ENCODE measurements around the gene RAET1E.
A peak's percentile ranks its signal among the peaks of the same experiment; 100 is the strongest.
"Not testable (repeated sequence)": the region's sequence is repeated elsewhere in the genome, so short reads cannot be mapped to it uniquely, and the experiment has no call there.

The RAET1E gene

GRCh38 chr6:149935246-149935645 lies 37.3 kb upstream of the RAET1E start:
- H3K4me3 ChIP-seq (ENCODE audit: low read depth, low read length), result no peak overlapping the region
- POLR2A ChIA-PET, result no interaction called here
- TF ChIP-seq CTCF (IDR thresholded peaks at IDR 0.05; ENCODE audit: insufficient read depth, low read length, missing control alignments), result no peak
- CTCF ChIA-PET, result interaction anchor here (0.7 to 2.5 kb wide), 8 partner anchors 11 to 880 kb away, joined by 3 to 37 read pairs (median 4); no protein-coding TSS in a partner anchor
- no peak for DNase-seq (ENCODE audit: low read depth, low spot score)

GRCh38 chr6:149934249-149935156 lies 36.6 kb upstream of the RAET1E start:
- DNase-seq (ENCODE audit: low read depth, low spot score), result no peak
- POLR2A ChIA-PET, result no interaction called here
- H3K4me3 ChIP-seq (ENCODE audit: low read depth, low read length), result no peak overlapping the region
- TF ChIP-seq CTCF (IDR thresholded peaks at IDR 0.05; ENCODE audit: insufficient read depth, low read length, missing control alignments), result peak; percentile 51
- CTCF ChIA-PET, result interaction anchor here (0.7 to 2.5 kb wide), 7 partner anchors 69 to 881 kb away, joined by 3 to 37 read pairs (median 4); no protein-coding TSS in a partner anchor

GRCh38 chr6:149933461-149933860 lies 35.5 kb upstream of the RAET1E start:
- CTCF ChIA-PET, result interaction anchor here (0.6 to 3.0 kb wide), 2 partner anchors 77 to 84 kb away, joined by 3 to 14 read pairs; no protein-coding TSS in a partner anchor
- no peak for TF ChIP-seq CTCF (IDR thresholded peaks at IDR 0.05; ENCODE audit: insufficient read depth, low read length, missing control alignments)
- POLR2A ChIA-PET, result no interaction called here
- no peak for DNase-seq (ENCODE audit: low read depth, low spot score)
- no peak overlapping the region for H3K4me3 ChIP-seq (ENCODE audit: low read depth, low read length)

GRCh38 chr6:149933036-149933435 lies 35.1 kb upstream of the RAET1E start:
- no peak for TF ChIP-seq CTCF (IDR thresholded peaks at IDR 0.05; ENCODE audit: insufficient read depth, low read length, missing control alignments)
- ChIA-PET POLR2A (no interaction called here), CTCF (interaction anchor here (0.6 to 3.0 kb wide), 2 partner anchors 77 to 84 kb away, joined by 3 to 14 read pairs; no protein-coding TSS in a partner anchor)
- no peak overlapping the region for H3K4me3 ChIP-seq (ENCODE audit: low read depth, low read length)
- DNase-seq (ENCODE audit: low read depth, low spot score), result no peak

GRCh38 chr6:149931501-149931900 lies 33.6 kb upstream of the RAET1E start:
- POLR2A ChIA-PET, result no interaction called here
- CTCF ChIA-PET, result interaction anchor here (3.0 kb wide), 1 partner anchor 86 kb away, joined by 14 read pairs; no protein-coding TSS in a partner anchor
- no peak for DNase-seq (ENCODE audit: low read depth, low spot score)
- no peak overlapping the region for H3K4me3 ChIP-seq (ENCODE audit: low read depth, low read length)
- TF ChIP-seq CTCF (IDR thresholded peaks at IDR 0.05; ENCODE audit: insufficient read depth, low read length, missing control alignments), result no peak

- ChIA-PET POLR2A (no interaction called here), CTCF (interaction anchor here (1.0 to 1.8 kb wide), 4 partner anchors 88 to 107 kb away, joined by 3 to 10 read pairs (median 4); no protein-coding TSS in a partner anchor)
- peak; percentile 47 for TF ChIP-seq CTCF (IDR thresholded peaks at IDR 0.05; ENCODE audit: insufficient read depth, low read length, missing control alignments)
- H3K4me3 ChIP-seq (ENCODE audit: low read depth, low read length), result no peak overlapping the region
- no peak for DNase-seq (ENCODE audit: low read depth, low spot score)
These were observed 31.5 kb upstream of the RAET1E start for GRCh38 chr6:149929422-149929821.

GRCh38 chr6:149927025-149927424 lies 29.1 kb upstream of the RAET1E start:
- DNase-seq (ENCODE audit: low read depth, low spot score), result not testable (repeated sequence)

More at GRCh38 chr6:149927025-149927424, 29.1 kb upstream of the RAET1E start:
- CTCF ChIA-PET, result interaction anchor here (0.6 to 1.3 kb wide), 7 partner anchors 14 to 259 kb away, joined by 3 to 13 read pairs (median 4); no protein-coding TSS in a partner anchor
- H3K4me3 ChIP-seq (ENCODE audit: low read depth, low read length); POLR2A ChIA-PET: not testable (repeated sequence)

Data from AG04449 (cell line).